Stimulated activated naive B cell treated with anti-CD40 and anti-IgM and Interleukin-4, amounts not matched to agents 10 μg/mL and 1 μg/mL and 100 μg/mL, for 72 hours (primary cell): ENCODE measurements around the gene POLA2.
"Not testable (repeated sequence)": the region's sequence is repeated elsewhere in the genome, so short reads cannot be mapped to it uniquely, and the experiment has no call there.

Experiments used
- ATAC-seq, 2 donors: fragments of 150-1000 bp; cut with Tn5 transposase; replicated peaks; 2 replicates each; pipeline ENCODE4 v1.10.0; 2021; ENCODE audit warnings: moderate library complexity in 1 of 2
- DNase-seq: peaks from one replicate; pipeline ENCODE4 v3.0.0; 2021
- H3K27ac Mint-ChIP-seq: one replicate; pipeline ENCODE4 v1.8.0; 2022; ENCODE audit warnings: mild to moderate bottlenecking, mixed read lengths
- H3K27me3 Mint-ChIP-seq, 2 donors: one replicate each; pipeline ENCODE4 v1.8.0; 2022; ENCODE audit warnings: mixed read lengths in 2 of 2
- H3K36me3 Mint-ChIP-seq, 2 donors: one replicate each; pipeline ENCODE4 v1.8.0; 2022; ENCODE audit warnings: mixed read lengths in 2 of 2, mild to moderate bottlenecking in 1 of 2
- H3K4me1 Mint-ChIP-seq, 2 donors: one replicate each; pipeline ENCODE4 v1.8.0; 2022; ENCODE audit warnings: mixed read lengths in 2 of 2, mild to moderate bottlenecking in 1 of 2
- H3K4me3 Mint-ChIP-seq, 2 donors: one replicate each; pipeline ENCODE4 v1.8.0; 2022; ENCODE audit warnings: mild to moderate bottlenecking in 2 of 2, mixed read lengths in 2 of 2, moderate library complexity in 1 of 2
- H3K9me3 Mint-ChIP-seq, 2 donors: one replicate each; pipeline ENCODE4 v1.8.0; 2022; ENCODE audit warnings: mixed read lengths in 2 of 2, mild to moderate bottlenecking in 1 of 2

POLA2 gene

GRCh38 chr11:65332591-65332990 lies 70.8 kb downstream of the POLA2 start:
- not testable (repeated sequence) for H3K27ac Mint-ChIP-seq, H3K4me3 Mint-ChIP-seq, H3K27me3 Mint-ChIP-seq, ATAC-seq, H3K9me3 Mint-ChIP-seq, DNase-seq, H3K36me3 Mint-ChIP-seq
- peaks cover 16 to 30% of the 10 kb centered on the region in 2 donors for H3K4me1 Mint-ChIP-seq

GRCh38 chr11:65334696-65335295 lies 73.0 kb downstream of the POLA2 start:
- no peaks in the 10 kb centered on the region for H3K9me3 Mint-ChIP-seq
- peaks cover 10 to 16% of the 10 kb centered on the region in 2 donors for H3K36me3 Mint-ChIP-seq
- H3K27me3 Mint-ChIP-seq = no peaks in the 10 kb centered on the region
- ATAC-seq = no peak
- H3K4me3 Mint-ChIP-seq = peak overlapping the region; percentile 84 to 94
- peak overlapping the region; percentile 90 for H3K27ac Mint-ChIP-seq
- H3K4me1 Mint-ChIP-seq = peaks cover 20 to 35% of the 10 kb centered on the region in 2 donors
- DNase-seq = no peak

GRCh38 chr11:65338676-65339075 lies 76.9 kb downstream of the POLA2 start:
- peaks cover 16 to 34% of the 10 kb centered on the region in 2 donors for H3K36me3 Mint-ChIP-seq
- ATAC-seq (no peak), DNase-seq (no peak)
- H3K9me3 Mint-ChIP-seq = no peaks in the 10 kb centered on the region
- H3K27me3 Mint-ChIP-seq = no peaks in the 10 kb centered on the region
- no peak overlapping the region for H3K27ac Mint-ChIP-seq
- H3K4me3 Mint-ChIP-seq = no peak overlapping the region
- H3K4me1 Mint-ChIP-seq = peaks cover 19 to 27% of the 10 kb centered on the region in 2 donors

GRCh38 chr11:65340226-65340625 lies 78.5 kb downstream of the POLA2 start:
- H3K27me3 Mint-ChIP-seq = no peaks in the 10 kb centered on the region
- ATAC-seq (no peak), DNase-seq (no peak)
- no peak overlapping the region for H3K27ac Mint-ChIP-seq
- peaks cover 25 to 48% of the 10 kb centered on the region in 2 donors for H3K36me3 Mint-ChIP-seq
- H3K4me1 Mint-ChIP-seq = peaks cover 13 to 17% of the 10 kb centered on the region in 2 donors
- no peak overlapping the region for H3K4me3 Mint-ChIP-seq
- no peaks in the 10 kb centered on the region for H3K9me3 Mint-ChIP-seq

- DNase-seq (no peak), ATAC-seq (no peak)
- no peak overlapping the region for H3K27ac Mint-ChIP-seq
- H3K4me3 Mint-ChIP-seq = no peak overlapping the region
- no peaks in the 10 kb centered on the region for H3K9me3 Mint-ChIP-seq
- H3K4me1 Mint-ChIP-seq = peaks cover 10% of the 10 kb centered on the region in 2 donors
- H3K36me3 Mint-ChIP-seq = peaks cover 34 to 61% of the 10 kb centered on the region in 2 donors
- H3K27me3 Mint-ChIP-seq = no peaks in the 10 kb centered on the region
Observed at GRCh38 chr11:65341856-65342255, 80.1 kb downstream of the POLA2 start.
